ENCODE measurements around the gene SPAG16.

DNA sequence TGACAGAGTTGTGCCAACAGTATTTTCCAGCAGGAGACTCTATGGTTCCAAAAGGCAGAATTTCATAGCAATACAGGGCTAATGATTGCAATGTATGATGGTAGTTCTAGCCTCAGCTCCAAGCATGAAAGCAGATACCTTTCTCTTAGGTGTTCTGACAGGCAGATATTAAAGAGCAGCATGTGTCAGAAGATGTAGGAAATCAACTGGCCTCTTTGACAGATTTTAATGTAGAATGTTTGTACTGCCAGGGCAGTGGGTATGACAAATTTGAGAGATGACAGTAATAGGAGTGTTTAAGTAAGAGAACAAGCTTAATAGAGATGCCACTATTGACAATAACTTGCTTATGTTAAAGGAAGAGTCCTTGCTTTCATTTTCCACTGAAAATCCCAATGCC lies 1105.1 kb downstream of the SPAG16 start:
- TF ChIP-seq ZNF335 (tag by site-specific recombination; conservative IDR thresholded peaks at IDR 0.05), result no peak
- TF ChIP-seq, protein P1, sequence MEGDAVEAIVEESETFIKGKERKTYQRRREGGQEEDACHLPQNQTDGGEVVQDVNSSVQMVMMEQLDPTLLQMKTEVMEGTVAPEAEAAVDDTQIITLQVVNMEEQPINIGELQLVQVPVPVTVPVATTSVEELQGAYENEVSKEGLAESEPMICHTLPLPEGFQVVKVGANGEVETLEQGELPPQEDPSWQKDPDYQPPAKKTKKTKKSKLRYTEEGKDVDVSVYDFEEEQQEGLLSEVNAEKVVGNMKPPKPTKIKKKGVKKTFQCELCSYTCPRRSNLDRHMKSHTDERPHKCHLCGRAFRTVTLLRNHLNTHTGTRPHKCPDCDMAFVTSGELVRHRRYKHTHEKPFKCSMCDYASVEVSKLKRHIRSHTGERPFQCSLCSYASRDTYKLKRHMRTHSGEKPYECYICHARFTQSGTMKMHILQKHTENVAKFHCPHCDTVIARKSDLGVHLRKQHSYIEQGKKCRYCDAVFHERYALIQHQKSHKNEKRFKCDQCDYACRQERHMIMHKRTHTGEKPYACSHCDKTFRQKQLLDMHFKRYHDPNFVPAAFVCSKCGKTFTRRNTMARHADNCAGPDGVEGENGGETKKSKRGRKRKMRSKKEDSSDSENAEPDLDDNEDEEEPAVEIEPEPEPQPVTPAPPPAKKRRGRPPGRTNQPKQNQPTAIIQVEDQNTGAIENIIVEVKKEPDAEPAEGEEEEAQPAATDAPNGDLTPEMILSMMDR (tag by site-specific recombination; IDR thresholded peaks at IDR 0.05), result no peak
- TF ChIP-seq MEIS1 (CRISPR knock-in tag; IDR thresholded peaks at IDR 0.05; ENCODE audit: borderline replicate concordance), result no peak
- TF ChIP-seq SP2 (tag by site-specific recombination; IDR thresholded peaks at IDR 0.05), result no peak
- TF ChIP-seq TCF7L2 (IDR thresholded peaks at IDR 0.05; ENCODE audit: borderline replicate concordance, low read depth, low read length), result no peak
- TF ChIP-seq ZBTB20 (tag by site-specific recombination; IDR thresholded peaks at IDR 0.05), result no peak
- TF ChIP-seq KLF9 (tag by site-specific recombination; IDR thresholded peaks at IDR 0.05; ENCODE audit: low read depth), result no peak
- TF ChIP-seq REST (tag by site-specific recombination; IDR thresholded peaks at IDR 0.05), result no peak
- TF ChIP-seq PBX3 (CRISPR knock-in tag; IDR thresholded peaks at IDR 0.05), result no peak
- TF ChIP-seq ZNF426 (tag by site-specific recombination; IDR thresholded peaks at IDR 0.05), result no peak
- no peak for TF ChIP-seq ZNF747 (tag by site-specific recombination; IDR thresholded peaks at IDR 0.05)
- no peak for TF ChIP-seq WT1 (tag by site-specific recombination; IDR thresholded peaks at IDR 0.05)
